Measurements from ENCODE around the gene GOLGA1. TPM values are rescaled to one million over a fixed set of nuclear protein-coding genes. Genes with fewer than 3 reads are reported as not detected.

GOLGA1 gene
- polyA plus RNA-seq, 1 donor from 2014 or later: 15.3 TPM

GRCh38 chr9:124886461-124886860 is 54.4 kb downstream of the GOLGA1 start:
- Histone ChIP-seq H2AFZ (ENCODE audit: low read depth, low read length) (no peak overlapping the region), H3K9me3 (ENCODE audit: low read length) (no peaks in the 10 kb centered on the region), H3K9me2 (ENCODE audit: insufficient read depth, low read length) (no peaks in the 10 kb centered on the region), H3K79me2 (replicated peaks; ENCODE audit: insufficient read depth, low read length) (no peaks in the 10 kb centered on the region), H3K27me3 (ENCODE audit: insufficient read depth, low read depth, low read length) (no peaks in the 10 kb centered on the region), H3F3A (ENCODE audit: insufficient read depth, low read length, poor library complexity, severe bottlenecking) (no peaks in the 10 kb centered on the region), H3K27ac (ENCODE audit: low read length) (no peak overlapping the region), H3K36me3 (ENCODE audit: insufficient read depth, low read length) (peaks cover 11% of the 10 kb centered on the region), H4K20me1 (ENCODE audit: insufficient read depth) (no peaks in the 10 kb centered on the region), H3K4me3 (ENCODE audit: low read length) (no peak overlapping the region), H3K9ac (ENCODE audit: low read length) (no peak overlapping the region), H3K4me2 (ENCODE audit: low read length) (no peak overlapping the region)
- TF ChIP-seq EZH2 (IDR thresholded peaks at IDR 0.05; ENCODE audit: borderline replicate concordance, insufficient read depth, low read length, poor library complexity, severe bottlenecking) (no peak), RAD21 (conservative IDR thresholded peaks at IDR 0.05) (no peak), POLR2AphosphoS5 (IDR thresholded peaks at IDR 0.05) (no peak), CTCF (IDR thresholded peaks at IDR 0.05; ENCODE audit: poor library complexity, severe bottlenecking) (no peak), TAF1 (IDR thresholded peaks at IDR 0.05; ENCODE audit: low read depth) (no peak), EP300 (conservative IDR thresholded peaks at IDR 0.05; ENCODE audit: poor library complexity, severe bottlenecking) (no peak), REST (IDR thresholded peaks at IDR 0.05; ENCODE audit: borderline replicate concordance) (no peak), MXI1 (conservative IDR thresholded peaks at IDR 0.05; ENCODE audit: poor library complexity, severe bottlenecking) (no peak), SMC3 (conservative IDR thresholded peaks at IDR 0.05; ENCODE audit: poor library complexity) (no peak)

- H3K9me2 ChIP-seq (ENCODE audit: insufficient read depth, low read length): no peaks in the 10 kb centered on the region
- no peak overlapping the region for H3K27ac ChIP-seq (ENCODE audit: low read length)
- no peak overlapping the region for H3K9ac ChIP-seq (ENCODE audit: low read length)
- H3K9me3 ChIP-seq (ENCODE audit: low read length): no peaks in the 10 kb centered on the region
- no peaks in the 10 kb centered on the region for H3F3A ChIP-seq (ENCODE audit: insufficient read depth, low read length, poor library complexity, severe bottlenecking)
- no peak overlapping the region for H2AFZ ChIP-seq (ENCODE audit: low read depth, low read length)
- no peaks in the 10 kb centered on the region for H3K27me3 ChIP-seq (ENCODE audit: insufficient read depth, low read depth, low read length)
- H3K4me3 ChIP-seq (ENCODE audit: low read length): no peak overlapping the region
- H3K79me2 ChIP-seq (replicated peaks; ENCODE audit: insufficient read depth, low read length): no peaks in the 10 kb centered on the region
- H4K20me1 ChIP-seq (ENCODE audit: insufficient read depth): no peaks in the 10 kb centered on the region
- no peak overlapping the region for H3K4me2 ChIP-seq (ENCODE audit: low read length)
- peaks cover 9% of the 10 kb centered on the region for H3K36me3 ChIP-seq (ENCODE audit: insufficient read depth, low read length)
- TF ChIP-seq SMC3 (conservative IDR thresholded peaks at IDR 0.05; ENCODE audit: poor library complexity) (no peak), RAD21 (conservative IDR thresholded peaks at IDR 0.05) (no peak), EZH2 (IDR thresholded peaks at IDR 0.05; ENCODE audit: borderline replicate concordance, insufficient read depth, low read length, poor library complexity, severe bottlenecking) (no peak), REST (IDR thresholded peaks at IDR 0.05; ENCODE audit: borderline replicate concordance) (no peak), EP300 (conservative IDR thresholded peaks at IDR 0.05; ENCODE audit: poor library complexity, severe bottlenecking) (no peak), MXI1 (conservative IDR thresholded peaks at IDR 0.05; ENCODE audit: poor library complexity, severe bottlenecking) (no peak), CTCF (IDR thresholded peaks at IDR 0.05; ENCODE audit: poor library complexity, severe bottlenecking) (no peak)
Measured at GRCh38 chr9:124885551-124885950, 55.3 kb downstream of the GOLGA1 start.
